Trophoblast cell (in vitro differentiated cells and primary cell): ENCODE results near the gene ZNF669.

Source experiments
- DNase-seq, 2 donors: peaks; one replicate each; pipeline ENCODE4 v3.0.0-alpha.2; 2016
- H2AFZ ChIP-seq: 2 replicates; pipeline ENCODE4 v1.6.1; 2013; ENCODE audit warnings: low read length, moderate library complexity, mild to moderate bottlenecking; ENCODE audit not compliant: insufficient read depth, poor library complexity
- H2AK5ac ChIP-seq: 2 replicates; pipeline ENCODE4 v1.6.1; 2013; ENCODE audit warnings: mild to moderate bottlenecking, low read length
- H2BK120ac ChIP-seq: 2 replicates; pipeline ENCODE4 v1.6.1; 2013; ENCODE audit warnings: low read length, mild to moderate bottlenecking, moderate library complexity; ENCODE audit not compliant: insufficient read depth, poor library complexity
- H2BK12ac ChIP-seq: 2 replicates; pipeline ENCODE4 v1.6.1; 2013; ENCODE audit warnings: mild to moderate bottlenecking, low read length, moderate library complexity
- H2BK5ac ChIP-seq: 2 replicates; pipeline ENCODE4 v1.6.1; 2013; ENCODE audit warnings: low read length, low read depth, moderate library complexity, mild to moderate bottlenecking; ENCODE audit not compliant: poor library complexity
- H3K14ac ChIP-seq: 2 replicates; pipeline ENCODE4 v1.6.1; 2013; ENCODE audit warnings: mild to moderate bottlenecking, low read length
- H3K18ac ChIP-seq: 2 replicates; pipeline ENCODE4 v1.6.1; 2013; ENCODE audit warnings: mild to moderate bottlenecking, low read length
- H3K23ac ChIP-seq: 2 replicates; pipeline ENCODE4 v1.6.1; 2013; ENCODE audit warnings: low read length
- H3K27ac ChIP-seq: 2 replicates; pipeline ENCODE4 v1.5.1; 2013; ENCODE audit warnings: low read depth, mild to moderate bottlenecking, inconsistent platforms, low read length, moderate library complexity
- H3K27me3 ChIP-seq: 2 replicates; pipeline ENCODE4 v1.6.1; 2013; ENCODE audit warnings: inconsistent platforms, mild to moderate bottlenecking, low read length, moderate library complexity; ENCODE audit not compliant: insufficient read depth
- H3K36me3 ChIP-seq, 2 experiments: 1 replicate in 1 of 2; 2 replicates in 1 of 2; pipeline ENCODE4 v1.6.1; 2013; ENCODE audit warnings: low read length in 2 of 2, mild to moderate bottlenecking in 2 of 2, moderate library complexity in 1 of 2; ENCODE audit not compliant: insufficient read depth in 2 of 2, control insufficient read depth in 1 of 2
- H3K4ac ChIP-seq: 2 replicates; pipeline ENCODE4 v1.6.1; 2013; ENCODE audit warnings: low read depth, mild to moderate bottlenecking, low read length, moderate library complexity
- H3K4me1 ChIP-seq, 2 experiments: 1 replicate in 1 of 2; 2 replicates in 1 of 2; pipeline ENCODE4 v1.6.1; 2013; ENCODE audit warnings: low read length in 2 of 2, mild to moderate bottlenecking in 2 of 2, moderate library complexity in 1 of 2; ENCODE audit not compliant: insufficient read depth in 2 of 2, control insufficient read depth in 1 of 2
- H3K4me2 ChIP-seq: 2 replicates; pipeline ENCODE4 v1.6.1; 2013; ENCODE audit warnings: inconsistent platforms, mild to moderate bottlenecking, low read length, moderate library complexity
- H3K4me3 ChIP-seq: 2 replicates; pipeline ENCODE4 v1.5.1; 2013; ENCODE audit warnings: mild to moderate bottlenecking, low read depth, low read length, inconsistent platforms
- H3K79me1 ChIP-seq: one replicate; pipeline ENCODE4 v1.6.1; 2013; ENCODE audit warnings: low read length
- H3K79me2 ChIP-seq: 2 replicates; pipeline ENCODE4 v1.6.1; 2013; ENCODE audit warnings: low read length, mild to moderate bottlenecking; ENCODE audit not compliant: control insufficient read depth, insufficient read depth, poor library complexity
- H3K9ac ChIP-seq: 2 replicates; pipeline ENCODE4 v1.6.1; 2013; ENCODE audit warnings: mild to moderate bottlenecking, low read length
- H3K9me3 ChIP-seq: 2 replicates; pipeline ENCODE4 v1.6.1; 2013; ENCODE audit warnings: low read depth, mild to moderate bottlenecking, control low read depth, inconsistent platforms, low read length; ENCODE audit not compliant: insufficient read depth
- H4K12ac ChIP-seq: 2 replicates; pipeline ENCODE4 v1.6.1; 2013; ENCODE audit warnings: low read depth, mild to moderate bottlenecking, low read length, moderate library complexity
- H4K8ac ChIP-seq: 2 replicates; pipeline ENCODE4 v1.6.1; 2013; ENCODE audit warnings: low read depth, mild to moderate bottlenecking, low read length, moderate library complexity
- H4K91ac ChIP-seq: one replicate; pipeline ENCODE4 v1.6.1; 2013; ENCODE audit warnings: low read depth, mild to moderate bottlenecking, low read length, moderate library complexity
- WGBS: extraction: QIAGEN DNeasy Blood & Tissue Kit; methylation state at CpG from one replicate; pipeline ENCODE4 v1.1.7; 2013; ENCODE audit warnings: missing lambda C conversion rate; ENCODE audit not compliant: insufficient read length, insufficient coverage; ENCODE audit errors: extremely low coverage; 5-methylcytosine and 5-hydroxymethylcytosine counted together

ZNF669 gene

DNA sequence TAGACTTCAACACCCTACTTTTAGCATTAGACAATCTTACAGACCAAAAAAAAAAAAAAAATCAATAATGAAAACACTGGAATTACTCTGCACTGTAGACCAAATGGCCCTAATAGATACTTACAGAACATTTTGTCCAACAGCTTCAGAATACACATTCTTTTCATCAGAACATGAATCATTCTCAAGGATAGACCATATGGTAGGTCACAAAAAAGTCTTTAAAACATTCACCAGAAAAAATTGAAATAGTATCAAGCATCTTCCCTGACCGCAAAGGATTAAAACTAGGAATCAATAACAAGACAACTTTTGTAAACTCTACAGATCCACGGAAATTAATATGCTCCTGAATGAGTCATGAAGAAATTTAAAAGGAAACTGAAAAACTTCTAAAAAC, 48.1 kb downstream of the ZNF669 start:
- WGBS: no CpG with 5 or more reads among the region's 2 CpGs
- H3K14ac ChIP-seq: no peak overlapping the region

DNA sequence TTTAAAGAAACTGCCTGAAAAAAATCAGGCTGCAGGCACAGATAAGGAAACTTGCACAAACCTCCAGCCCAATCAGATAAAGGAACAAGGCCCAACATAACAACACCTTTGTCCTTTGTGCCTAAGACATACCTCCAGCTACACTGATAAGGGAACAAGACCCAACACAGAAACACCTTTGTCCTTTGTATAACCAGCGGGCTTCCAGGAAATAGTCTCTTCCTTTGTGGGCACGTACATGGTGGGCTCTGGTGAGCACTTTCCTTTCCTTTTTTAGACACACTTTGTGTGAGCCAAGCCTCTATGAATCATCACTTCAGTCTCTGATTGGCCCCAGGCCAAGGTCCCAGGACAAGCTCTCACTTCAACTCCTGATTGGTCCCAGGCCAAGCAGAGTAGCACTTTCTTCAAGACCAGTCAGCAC, 49.2 kb downstream of the ZNF669 start:
- Histone ChIP-seq H3K79me2 (no peaks in the 10 kb centered on the region), H3K14ac (no peak overlapping the region), H3K4ac (peak overlapping the region; percentile 14), H2AFZ (no peak overlapping the region), H2AK5ac (no peak overlapping the region), H3K27ac (peak overlapping the region; percentile 19), H3K4me1 (peaks cover 7 to 9% of the 10 kb centered on the region in 2 experiments), H3K79me1 (no peaks in the 10 kb centered on the region), H2BK120ac (no peak overlapping the region), H3K4me2 (no peak overlapping the region), H2BK12ac (no peak overlapping the region), H3K4me3 (no peak overlapping the region), H2BK5ac (no peak overlapping the region), H4K12ac (no peak overlapping the region), H3K9ac (no peak overlapping the region), H3K27me3 (no peaks in the 10 kb centered on the region), H3K36me3 (peaks cover 3 to 4% of the 10 kb centered on the region in 2 experiments), H3K9me3 (peaks cover 13% of the 10 kb centered on the region), H3K23ac (no peak overlapping the region), H3K18ac (no peak overlapping the region), H4K91ac (no peak overlapping the region), H4K8ac (no peak overlapping the region)
- no CpG with 5 or more reads among the region's 2 CpGs for WGBS
- DNase-seq: peak in 1 of 2 donors; percentile 12

More for the DNA sequence above, 48.1 kb downstream of the ZNF669 start:
- Histone ChIP-seq H3K4ac (no peak overlapping the region), H3K27ac (no peak overlapping the region), H2BK5ac (no peak overlapping the region), H3K4me3 (no peak overlapping the region), H3K23ac (no peak overlapping the region), H3K9ac (no peak overlapping the region), H3K4me2 (no peak overlapping the region), H3K27me3 (no peaks in the 10 kb centered on the region), H2BK120ac (no peak overlapping the region), H2AFZ (no peak overlapping the region), H4K8ac (no peak overlapping the region), H4K91ac (no peak overlapping the region), H3K79me2 (no peaks in the 10 kb centered on the region), H2AK5ac (no peak overlapping the region), H3K18ac (no peak overlapping the region), H3K4me1 (peaks cover 7 to 9% of the 10 kb centered on the region in 2 experiments), H2BK12ac (no peak overlapping the region), H4K12ac (no peak overlapping the region), H3K9me3 (peaks cover 13% of the 10 kb centered on the region), H3K36me3 (peaks cover 3 to 4% of the 10 kb centered on the region in 2 experiments), H3K79me1 (no peaks in the 10 kb centered on the region)
- no peak for DNase-seq
